GM18511 (cell line): ENCODE results near the gene HMG20A.
A peak's percentile ranks its signal among the peaks of the same experiment; 100 is the strongest.
"Not testable (repeated sequence)": the region's sequence is repeated elsewhere in the genome, so short reads cannot be mapped to it uniquely, and the experiment has no call there.

Source experiments
- ATAC-seq: cut with Tn5 transposase; IDR thresholded peaks from one replicate; pipeline ENCODE4 v1.9.1; 2021; ENCODE audit warnings: mild to moderate bottlenecking, moderate library complexity; ENCODE audit not compliant: unreplicated experiment

HMG20A gene

GRCh38 chr15:77406173-77406759 is 14.4 kb upstream of the HMG20A start:
- ATAC-seq = not testable (repeated sequence)

DNA sequence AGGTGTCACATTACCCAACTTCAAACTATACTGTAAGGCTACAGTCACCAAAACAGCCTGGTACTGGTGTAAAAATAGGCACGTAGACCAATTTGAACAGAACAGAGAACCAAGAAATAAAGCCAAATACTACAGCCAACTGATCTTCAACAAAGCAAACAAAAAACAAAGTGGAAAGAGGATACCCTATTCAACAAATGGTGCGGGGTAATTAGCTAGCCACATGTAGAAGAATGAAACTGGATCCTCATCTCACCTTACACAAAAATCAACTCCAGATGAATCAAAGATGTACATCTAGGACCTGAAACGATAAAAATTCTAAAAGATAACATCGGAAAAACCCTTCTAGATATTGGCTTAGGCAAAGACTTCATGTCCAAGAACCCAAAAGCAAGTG is 13.8 kb upstream of the HMG20A start:
- ATAC-seq = no peak

GRCh38 chr15:77409259-77410156 is 11.2 kb upstream of the HMG20A start:
- no peak for ATAC-seq

- ATAC-seq = not testable (repeated sequence)
Measured at GRCh38 chr15:77410157-77410500, 10.6 kb upstream of the HMG20A start.

DNA sequence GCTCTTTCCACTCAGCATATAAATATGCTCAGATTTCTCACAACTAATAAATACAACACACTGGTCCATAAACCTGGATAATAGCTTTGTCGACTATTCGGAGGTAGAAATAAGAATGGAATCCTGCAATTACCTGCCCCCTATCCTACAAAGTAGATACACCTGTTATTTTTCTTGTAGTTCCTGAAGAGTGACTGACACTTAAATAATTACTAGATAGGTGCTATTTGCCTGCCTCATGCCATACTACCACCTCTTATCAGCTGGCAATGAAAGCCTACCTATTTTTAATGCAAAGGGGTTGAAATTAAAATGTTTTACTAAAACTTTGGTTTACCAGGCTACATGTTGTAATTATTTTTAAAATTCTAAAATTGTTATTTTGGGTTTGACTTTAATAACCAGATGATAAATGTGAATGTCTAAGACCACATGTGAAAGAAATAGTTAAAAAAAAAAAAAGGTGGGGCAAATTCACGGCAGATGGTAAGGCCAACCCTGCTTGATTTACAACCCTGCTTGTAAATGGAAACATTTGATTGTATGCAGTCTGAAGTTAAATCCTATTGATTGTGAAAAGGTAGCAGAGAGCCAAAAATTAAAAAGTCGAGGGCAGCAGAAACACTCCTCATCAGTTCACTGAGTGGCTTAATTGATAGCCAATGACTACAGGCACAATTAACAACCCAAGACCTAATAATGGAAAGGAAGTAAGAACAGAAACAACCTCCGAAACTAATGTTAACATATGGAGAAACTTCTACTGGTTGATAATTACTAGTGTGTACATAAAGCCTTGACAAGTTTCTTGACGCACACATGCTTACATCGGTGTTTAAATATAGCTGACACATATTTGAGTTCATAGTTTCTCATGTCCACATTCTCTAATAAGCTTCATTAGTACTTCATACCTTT is 9.7 kb upstream of the HMG20A start:
- no peak for ATAC-seq

- ATAC-seq = no peak
Measured at GRCh38 chr15:77411619-77411976, 9.1 kb upstream of the HMG20A start.

GRCh38 chr15:77412972-77413698 is 7.6 kb upstream of the HMG20A start:
- no peak for ATAC-seq

DNA sequence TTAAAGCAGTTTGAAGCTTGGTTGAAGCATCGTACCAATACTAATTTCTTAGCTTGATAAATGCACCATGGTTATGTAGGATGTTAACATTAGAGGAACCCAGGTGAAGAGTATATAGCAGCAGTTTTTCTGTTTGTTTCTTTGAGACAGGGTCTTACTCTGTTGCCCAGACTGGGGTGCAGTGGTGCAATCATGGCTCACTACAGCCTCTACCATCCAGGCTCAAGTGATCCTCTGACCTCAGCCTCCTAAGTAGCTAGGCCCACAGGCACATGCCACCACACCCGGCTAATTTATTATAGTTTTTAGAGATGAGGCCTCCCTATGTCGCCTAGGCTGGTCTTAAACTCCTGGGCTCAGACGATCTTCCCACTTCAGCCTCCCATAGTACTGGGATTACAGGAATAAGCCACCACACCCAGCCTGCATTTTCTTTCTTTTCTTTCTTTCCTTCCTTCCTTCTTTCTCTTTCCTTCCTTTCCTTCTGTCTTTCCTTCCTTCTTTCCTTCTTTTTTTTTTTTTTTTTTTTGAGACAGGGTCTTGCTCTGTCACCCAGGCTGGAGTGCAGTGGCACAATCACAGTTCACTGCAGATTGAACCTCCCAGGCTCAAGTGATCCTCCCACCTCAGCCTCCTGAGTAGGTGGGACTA is 6.9 kb upstream of the HMG20A start:
- no peak for ATAC-seq

- ATAC-seq = no peak
Measured at GRCh38 chr15:77414789-77415442, 5.8 kb upstream of the HMG20A start.

DNA sequence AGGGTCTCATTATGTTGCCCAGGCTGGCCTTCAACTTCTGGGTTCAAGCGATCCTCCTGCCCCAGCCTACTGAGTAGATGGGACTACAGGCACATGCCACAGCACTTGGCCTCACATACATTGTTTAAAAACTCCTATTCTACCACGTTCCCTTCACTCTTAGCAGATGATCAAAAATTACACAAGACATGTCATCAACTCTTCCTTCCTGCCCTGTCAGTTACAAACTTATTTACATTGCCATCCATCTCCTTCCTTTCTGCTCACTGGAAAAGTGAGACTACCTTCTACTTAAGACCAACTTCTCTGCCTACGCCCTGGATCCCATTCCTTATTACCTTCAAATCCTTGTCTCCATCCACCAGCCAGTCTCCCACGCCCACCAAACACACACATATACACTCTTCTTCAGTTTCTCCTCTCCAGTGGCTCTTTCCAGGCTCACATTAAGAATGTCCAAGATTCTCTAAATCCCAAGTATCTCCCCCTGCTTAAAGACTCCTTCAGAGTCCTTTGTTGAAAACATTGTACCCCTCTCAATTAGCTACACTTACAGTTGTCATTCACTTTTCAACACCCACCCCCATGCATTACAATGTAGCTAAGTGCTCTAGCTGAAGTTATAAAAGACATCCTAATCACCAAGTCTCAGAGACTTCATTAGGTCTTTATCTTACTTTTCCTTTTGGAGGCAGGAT is 5.1 kb upstream of the HMG20A start:
- ATAC-seq = no peak

DNA sequence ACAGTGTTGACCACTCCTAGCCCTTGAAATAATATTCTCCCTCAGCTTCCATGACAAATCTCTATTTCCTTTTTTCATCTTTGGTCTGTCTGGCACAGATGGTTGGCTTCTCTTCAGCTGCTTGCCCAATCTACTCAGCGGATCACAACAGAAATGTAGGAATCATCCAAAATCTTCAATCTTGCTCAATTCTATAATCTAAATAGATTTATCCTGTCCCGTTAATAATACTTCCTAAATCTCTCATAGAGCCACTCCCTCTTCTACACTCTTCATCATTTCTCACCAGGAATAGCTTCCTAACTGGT is 4.6 kb upstream of the HMG20A start:
- no peak for ATAC-seq

- no peak for ATAC-seq
Measured at GRCh38 chr15:77416954-77417353, 3.7 kb upstream of the HMG20A start.

DNA sequence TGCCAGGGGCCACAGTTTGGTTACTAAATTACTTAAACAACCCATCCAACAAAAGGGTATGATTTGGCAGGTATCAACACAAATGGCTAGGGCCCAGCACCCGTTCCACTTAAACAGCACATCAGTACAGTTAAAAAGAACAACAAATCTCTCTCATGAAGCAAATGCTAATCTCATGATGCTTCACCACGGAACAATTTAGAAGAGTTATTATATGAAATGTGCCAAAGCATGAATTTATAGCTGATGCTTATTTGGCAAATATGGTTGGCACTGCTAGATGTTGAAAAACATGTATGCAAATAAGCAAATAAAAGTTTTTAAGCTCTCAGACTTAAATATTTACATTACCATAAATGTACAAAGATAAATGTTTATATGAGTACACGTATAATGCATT is 3.1 kb upstream of the HMG20A start:
- no peak for ATAC-seq

DNA sequence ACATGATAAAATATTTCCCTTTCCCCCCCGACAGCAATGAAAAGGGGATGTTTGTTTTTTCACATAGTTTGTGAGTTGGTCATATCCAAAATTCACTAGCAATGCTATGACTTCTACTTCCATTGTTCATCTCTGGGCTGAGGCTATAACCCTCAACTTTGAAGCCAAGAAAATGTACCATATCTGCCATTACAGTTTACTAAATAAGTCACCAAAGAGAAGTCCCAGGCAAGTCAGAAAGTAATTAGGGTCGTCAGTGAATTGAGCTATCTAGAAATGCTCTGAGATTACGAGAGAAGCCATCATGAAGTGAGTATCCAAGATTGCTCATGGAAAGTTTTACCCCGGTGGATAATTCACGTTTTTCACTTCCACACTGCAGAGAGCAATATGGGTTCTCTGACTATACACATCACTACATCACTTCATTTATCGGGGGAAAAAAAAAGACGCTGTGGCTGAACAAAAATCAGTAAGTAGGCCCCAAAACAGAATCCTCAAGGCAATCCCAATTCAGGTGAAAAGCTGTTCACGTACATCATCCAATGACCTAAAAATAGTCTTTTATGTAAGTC is 2.2 kb upstream of the HMG20A start:
- no peak for ATAC-seq

GRCh38 chr15:77418966-77419835 is 1.5 kb upstream of the HMG20A start:
- ATAC-seq = peak; percentile 29

DNA sequence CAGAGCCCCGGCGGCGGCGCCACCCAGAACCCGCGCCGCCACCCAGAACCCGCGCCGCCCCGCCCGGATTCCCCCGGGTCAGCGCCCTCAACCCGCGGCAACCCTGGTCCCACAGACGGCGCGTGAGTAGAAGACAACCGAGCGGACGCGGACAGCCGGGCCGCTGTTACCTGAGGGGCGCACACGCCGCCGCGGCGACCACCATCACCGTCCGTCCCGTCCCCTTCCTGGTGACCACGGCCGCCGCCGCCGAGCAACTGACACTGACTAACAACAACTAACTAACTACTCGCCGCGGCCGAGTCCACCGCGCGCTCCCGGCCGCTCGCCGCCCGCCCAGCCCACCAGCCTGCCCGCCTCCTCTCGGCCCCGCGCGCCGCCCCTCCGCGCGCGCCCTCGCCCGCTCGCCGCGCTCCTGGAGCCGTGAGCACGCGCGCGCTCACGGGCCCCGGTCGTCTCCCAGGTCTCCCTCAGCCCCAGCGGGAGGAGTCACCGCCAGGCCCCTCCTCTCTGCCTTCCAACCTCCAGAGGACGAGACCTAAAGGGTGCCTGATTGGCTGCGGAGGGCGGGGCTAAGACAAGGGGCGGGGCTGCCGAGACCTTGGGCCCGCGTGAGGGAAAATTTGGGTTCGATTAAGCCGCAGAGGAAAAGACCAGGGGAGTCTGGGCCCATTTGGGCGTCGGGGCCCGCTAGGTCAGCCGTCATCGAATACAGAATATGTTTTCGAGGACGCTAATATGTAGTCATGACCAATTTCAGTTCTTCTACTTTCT is 665 bp upstream of the HMG20A start, which contains the start of gene PEAK1:
TSS of gene PEAK1 (minus strand) at position 269 of the 774 bp plus-strand sequence. CDS start 238,178 bp downstream, outside the sequence.
- peak; percentile 93 for ATAC-seq

- no peak for ATAC-seq
Measured at GRCh38 chr15:77421370-77421700, 647 bp downstream of the HMG20A start.
